8988T (cell line): Measurements from ENCODE around the gene DEFB118.
"Not testable (repeated sequence)": the region's sequence is repeated elsewhere in the genome, so short reads cannot be mapped to it uniquely, and the experiment has no call there.

Source experiments
- DNase-seq: peaks from one replicate; pipeline ENCODE4 v3.0.0; 2011

DEFB118 gene, protein sequence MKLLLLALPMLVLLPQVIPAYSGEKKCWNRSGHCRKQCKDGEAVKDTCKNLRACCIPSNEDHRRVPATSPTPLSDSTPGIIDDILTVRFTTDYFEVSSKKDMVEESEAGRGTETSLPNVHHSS

GRCh38 chr20:31368301-31368700 is at the start of gene DEFB118:
TSS of gene DEFB118 (plus strand) at chr20:31368601. CDS start at chr20:31368651, 50 bp downstream.
- DNase-seq = no peak

- no peak for DNase-seq
These were observed 45.9 kb upstream of the DEFB118 start for GRCh38 chr20:31322504-31322903.

DNA sequence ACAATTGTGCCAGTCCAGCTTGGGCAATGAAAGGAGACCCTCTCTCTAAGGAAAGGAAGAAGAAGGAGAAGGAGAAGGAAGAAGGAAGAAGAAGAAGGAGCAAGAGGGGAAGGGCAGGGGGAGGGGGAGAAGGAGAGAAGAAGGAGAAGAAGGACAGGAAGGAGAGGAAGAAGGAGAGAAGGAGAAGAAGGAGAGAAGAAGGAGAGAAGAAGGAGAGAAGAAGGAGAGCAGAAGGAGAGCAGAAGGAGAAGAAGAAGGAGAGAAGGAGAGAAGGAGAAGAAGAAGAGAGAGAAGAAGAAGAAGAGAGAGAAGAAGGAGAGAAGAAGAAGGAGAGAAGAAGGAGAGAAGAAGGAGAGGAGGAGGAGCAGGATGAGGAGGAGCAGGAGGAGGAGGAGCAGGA is 37.5 kb upstream of the DEFB118 start:
- no peak for DNase-seq

DNA sequence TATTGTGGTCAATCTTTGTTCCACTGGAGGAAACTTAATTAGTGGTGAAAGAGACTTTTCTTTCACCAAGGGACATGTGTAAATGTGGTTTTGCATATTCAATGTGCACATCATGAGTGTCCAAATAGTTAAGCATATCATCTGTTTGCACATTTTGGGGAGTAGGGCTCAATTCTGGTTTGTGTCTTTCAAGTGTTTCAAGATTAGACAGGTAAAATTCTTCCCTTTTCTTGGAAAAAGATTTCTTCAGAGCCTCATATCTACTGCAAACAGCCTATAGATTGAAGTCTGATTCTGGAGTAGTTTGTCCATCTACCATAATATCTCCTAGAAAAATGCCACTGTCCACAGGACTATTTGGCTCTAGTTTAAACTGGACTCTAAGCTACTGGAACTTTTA is 26.9 kb upstream of the DEFB118 start:
- no peak for DNase-seq

DNA sequence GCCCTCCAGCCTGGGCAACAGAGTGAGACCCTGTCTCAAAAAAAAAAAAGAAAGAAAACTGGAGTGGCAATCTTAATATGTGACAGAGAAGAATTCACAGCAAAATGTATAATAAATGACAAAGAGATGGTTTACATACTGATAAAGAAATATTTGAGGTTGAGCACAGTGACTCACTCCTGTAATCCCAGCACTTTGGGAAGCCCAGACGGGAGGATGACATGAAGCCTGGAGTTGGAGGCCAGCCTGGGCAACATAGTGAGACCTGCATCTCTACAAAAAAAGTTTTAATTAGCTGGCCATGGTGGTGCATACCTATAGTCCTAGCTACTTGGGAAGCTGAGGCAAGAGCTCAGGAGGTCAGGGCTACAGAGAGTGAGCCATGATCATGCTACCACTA is 12.4 kb upstream of the DEFB118 start:
- DNase-seq = no peak

- DNase-seq = no peak
These were observed 5.1 kb upstream of the DEFB118 start for GRCh38 chr20:31363295-31363694.

- not testable (repeated sequence) for DNase-seq
These were observed 4.1 kb upstream of the DEFB118 start for GRCh38 chr20:31364272-31364671.

DNA sequence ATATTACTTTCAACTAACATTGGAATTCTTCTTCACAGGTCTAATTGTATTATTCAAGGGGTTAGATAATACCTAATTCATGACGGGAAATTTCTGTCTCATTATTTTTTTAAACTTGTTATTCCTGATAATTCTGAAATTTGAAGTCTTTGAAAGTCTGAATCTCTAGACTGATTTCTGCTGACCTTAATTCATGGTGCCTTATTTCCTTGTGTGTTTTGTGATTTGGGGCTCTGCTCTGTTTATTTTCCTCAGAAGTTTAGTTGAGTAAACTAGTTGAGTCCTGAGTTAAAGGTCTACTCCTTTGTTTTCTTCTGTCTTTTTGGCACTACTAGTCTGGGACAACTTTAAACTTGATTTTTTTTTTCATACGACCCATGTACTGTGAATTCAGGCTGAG is 5.9 kb downstream of the DEFB118 start:
- DNase-seq = no peak

- no peak for DNase-seq
These were observed 22.1 kb downstream of the DEFB118 start, which contains the start of gene DEFB119 for GRCh38 chr20:31390490-31390889. TSS of gene DEFB119 (minus strand) at chr20:31390590. CDS start at chr20:31390483, 107 bp downstream.

GRCh38 chr20:31392836-31393235 is 24.4 kb downstream of the DEFB118 start:
- no peak for DNase-seq

- no peak for DNase-seq
These were observed 26.5 kb downstream of the DEFB118 start for GRCh38 chr20:31394900-31395299.

DNA sequence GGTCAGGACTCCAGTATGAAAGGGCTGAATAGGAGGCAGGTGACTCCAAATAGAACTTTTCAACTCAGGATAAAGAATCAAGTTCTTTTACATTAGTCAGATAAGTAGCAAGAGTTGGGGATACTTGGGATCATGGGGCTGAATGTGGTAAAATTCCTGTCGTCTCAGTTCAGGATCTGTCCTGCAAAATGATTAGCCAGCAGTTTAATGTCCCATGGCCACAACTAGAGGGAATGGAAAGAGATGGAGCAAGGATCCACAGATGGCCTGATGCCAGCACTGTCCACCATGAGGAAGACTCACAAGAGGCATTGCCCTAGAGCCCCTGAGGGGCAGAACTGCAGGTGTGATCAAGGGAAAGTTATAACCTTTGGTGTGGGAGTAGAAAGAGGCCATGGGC is 35.5 kb downstream of the DEFB118 start:
- no peak for DNase-seq

DNA sequence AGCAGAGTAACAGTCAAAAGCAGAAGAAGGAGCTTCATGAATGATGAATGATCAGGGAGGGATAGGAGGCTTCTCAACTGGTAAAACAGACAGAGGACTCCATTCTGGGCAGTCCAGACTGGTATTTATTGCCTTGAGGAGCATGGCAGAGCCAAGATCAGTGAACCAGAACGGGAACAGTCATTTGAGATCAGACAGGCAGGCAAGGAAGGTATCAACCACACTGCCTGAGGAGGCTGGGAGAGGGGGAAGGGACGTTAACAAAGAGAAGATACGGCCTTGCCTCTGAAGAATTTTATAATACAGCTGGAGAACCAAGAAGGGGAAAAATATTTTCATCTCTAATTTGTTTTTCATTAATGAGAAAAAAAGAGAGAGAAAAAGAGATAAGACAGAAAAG is 37.7 kb downstream of the DEFB118 start, which contains the start of gene DEFB121:
Gene DEFB121, minus strand, starts transcription at position 101 of the 400 bp plus-strand sequence. Its CDS starts 63 bp downstream, at position 38.
- no peak for DNase-seq

DNA sequence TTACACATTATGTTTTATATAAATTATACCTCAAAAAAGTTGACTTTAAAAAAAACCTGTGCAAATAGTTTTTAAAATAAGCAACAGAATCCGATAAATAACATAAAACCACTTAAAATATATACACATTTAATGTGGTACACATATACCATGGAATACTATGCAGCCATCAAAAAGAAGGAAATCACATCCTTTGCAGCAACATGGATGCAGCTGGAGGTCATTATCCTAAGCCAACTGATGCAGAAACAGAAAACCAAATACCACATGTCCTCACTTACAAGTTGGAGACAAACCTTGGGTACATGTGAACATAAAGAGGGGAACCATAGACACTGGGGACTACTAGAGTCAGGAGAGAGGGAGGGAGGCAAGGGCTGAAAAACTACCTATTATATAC is 41.6 kb downstream of the DEFB118 start:
- DNase-seq = no peak

- DNase-seq = no peak
These were observed 46.0 kb downstream of the DEFB118 start for GRCh38 chr20:31414381-31414780.

DNA sequence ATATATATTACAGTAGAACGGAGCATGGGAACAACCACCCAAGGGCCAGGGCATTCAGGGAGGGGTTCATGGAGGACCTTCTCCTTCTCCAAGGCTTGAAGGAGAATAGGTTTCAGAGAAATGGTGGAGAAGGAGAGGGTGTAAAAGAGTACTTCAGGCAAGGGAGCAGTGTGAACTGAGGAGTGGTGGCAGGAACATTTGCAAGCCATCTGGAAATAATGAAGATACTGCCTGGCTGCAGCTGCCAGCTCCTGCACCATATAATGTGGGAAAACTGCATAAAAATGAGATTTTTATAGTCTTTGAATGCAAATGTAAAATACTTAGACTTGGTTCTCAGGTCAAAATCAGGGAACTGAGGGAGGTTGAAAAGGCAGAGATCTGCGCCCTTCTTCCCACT is 47.3 kb downstream of the DEFB118 start:
- DNase-seq = no peak

DNA sequence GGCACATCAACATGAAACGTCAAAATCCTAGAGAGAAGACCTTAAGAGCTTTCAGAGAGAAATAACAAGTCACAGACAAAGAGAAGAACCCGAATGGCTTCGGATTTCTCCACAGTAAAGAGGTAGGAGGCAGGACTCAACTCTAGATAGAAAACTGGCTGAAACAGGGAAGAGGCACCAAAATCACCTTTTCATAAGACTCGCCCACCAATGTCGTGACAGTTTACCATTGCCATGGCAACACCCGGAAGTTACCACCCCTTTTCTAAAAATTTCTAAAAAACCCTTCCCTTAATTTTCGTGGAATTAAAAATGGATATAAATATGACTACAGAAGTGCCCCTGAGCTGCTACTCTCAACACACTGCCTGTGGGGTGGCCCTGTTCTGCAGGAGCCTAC is 49.9 kb downstream of the DEFB118 start:
- DNase-seq = no peak
